Epithelial cell of proximal tubule (primary cell): ENCODE data around the gene ZDHHC22. TPM values are rescaled to one million over a fixed set of nuclear protein-coding genes. Genes with fewer than 3 reads are reported as not detected.
A peak's percentile ranks its signal among the peaks of the same experiment; 100 is the strongest.

Experiments
- DNase-seq: peaks from one replicate; pipeline ENCODE4 v3.0.0-alpha.2; 2011; ENCODE audit warnings: low read depth
- H3K4me3 ChIP-seq: 2 replicates; pipeline ENCODE4 v1.5.1; 2011; ENCODE audit warnings: low read depth, mild to moderate bottlenecking, low read length
- total RNA-seq: library from RNA; depleted of rRNA; stranded (reverse); fragments of >200 nt; gene quantifications from 2 replicates; pipeline ENCODE4 v1.2.3, GENCODE V29; 2015
- TF ChIP-seq, protein P1 (sequence below): conservative IDR thresholded peaks from 2 replicates; pipeline ENCODE4 v1.5.1; 2012; ENCODE audit warnings: low read depth, mild to moderate bottlenecking, low read length

ZDHHC22 gene
- total RNA-seq, 1 donor from 2014 or later, result not detected

DNA sequence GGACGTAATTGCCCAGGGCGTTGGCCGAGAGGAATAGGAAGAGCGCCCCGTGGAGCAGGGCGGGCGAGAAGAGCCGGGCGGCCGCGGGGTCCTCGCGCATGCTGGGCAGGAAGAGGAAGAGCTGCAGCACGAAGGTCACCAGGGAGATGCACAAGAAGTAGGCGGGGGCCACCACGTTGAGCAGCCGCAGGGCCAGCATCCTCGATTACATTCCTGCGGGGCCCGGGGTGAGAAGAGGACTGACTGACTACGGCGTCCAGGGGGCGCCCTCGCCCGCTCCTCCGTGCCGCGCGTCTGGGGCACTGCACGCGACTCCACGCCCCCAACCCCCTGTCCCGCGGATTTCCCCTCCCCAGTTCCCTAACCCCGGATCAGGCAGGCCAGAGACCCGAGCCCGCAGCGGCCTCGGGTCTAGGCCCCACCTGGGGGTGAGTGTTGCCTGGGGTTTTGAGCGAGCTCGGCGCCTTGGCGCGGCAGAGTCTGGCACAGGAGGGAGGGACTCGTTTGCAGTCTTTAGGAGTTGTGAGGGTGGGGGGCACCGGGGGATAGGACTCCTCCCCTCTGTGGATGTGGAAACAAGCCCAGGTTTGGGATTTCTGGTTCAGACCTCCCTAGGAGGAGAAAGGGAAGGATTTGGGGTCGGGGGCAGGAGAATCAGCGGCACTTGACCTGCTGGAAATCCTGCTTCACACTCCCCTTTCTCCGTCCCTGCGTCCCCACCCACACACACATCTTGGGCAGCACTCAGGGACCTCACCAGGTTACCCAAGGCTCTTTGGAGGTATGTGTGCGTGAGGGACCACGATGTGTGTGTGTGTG is 1.8 kb downstream of the ZDHHC22 start:
- H3K4me3 ChIP-seq, result no peak overlapping the region
- DNase-seq, result no peak
- TF ChIP-seq, protein P1, sequence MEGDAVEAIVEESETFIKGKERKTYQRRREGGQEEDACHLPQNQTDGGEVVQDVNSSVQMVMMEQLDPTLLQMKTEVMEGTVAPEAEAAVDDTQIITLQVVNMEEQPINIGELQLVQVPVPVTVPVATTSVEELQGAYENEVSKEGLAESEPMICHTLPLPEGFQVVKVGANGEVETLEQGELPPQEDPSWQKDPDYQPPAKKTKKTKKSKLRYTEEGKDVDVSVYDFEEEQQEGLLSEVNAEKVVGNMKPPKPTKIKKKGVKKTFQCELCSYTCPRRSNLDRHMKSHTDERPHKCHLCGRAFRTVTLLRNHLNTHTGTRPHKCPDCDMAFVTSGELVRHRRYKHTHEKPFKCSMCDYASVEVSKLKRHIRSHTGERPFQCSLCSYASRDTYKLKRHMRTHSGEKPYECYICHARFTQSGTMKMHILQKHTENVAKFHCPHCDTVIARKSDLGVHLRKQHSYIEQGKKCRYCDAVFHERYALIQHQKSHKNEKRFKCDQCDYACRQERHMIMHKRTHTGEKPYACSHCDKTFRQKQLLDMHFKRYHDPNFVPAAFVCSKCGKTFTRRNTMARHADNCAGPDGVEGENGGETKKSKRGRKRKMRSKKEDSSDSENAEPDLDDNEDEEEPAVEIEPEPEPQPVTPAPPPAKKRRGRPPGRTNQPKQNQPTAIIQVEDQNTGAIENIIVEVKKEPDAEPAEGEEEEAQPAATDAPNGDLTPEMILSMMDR, result peak; percentile 53

DNA sequence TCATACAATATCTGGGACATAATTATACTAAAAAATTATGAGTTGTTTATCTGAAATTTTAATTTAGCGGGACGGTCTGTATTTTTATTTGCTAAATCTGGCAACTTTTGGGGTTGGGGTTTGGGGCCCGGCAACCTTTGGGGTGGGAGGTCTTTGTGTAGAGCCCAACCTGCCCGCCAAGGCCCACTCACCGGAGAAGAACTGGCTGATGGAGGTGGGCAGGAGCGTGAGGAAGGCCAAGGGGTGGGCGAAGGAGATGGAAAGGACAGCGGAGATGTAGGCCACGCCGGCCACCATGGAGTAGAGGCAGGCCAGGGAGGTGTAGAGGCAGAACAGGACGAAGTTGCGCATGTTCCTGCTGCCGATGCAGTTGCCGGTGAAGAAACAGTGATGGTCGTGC is 2.6 kb downstream of the ZDHHC22 start:
- TF ChIP-seq, protein P1, result no peak
- DNase-seq, result no peak
- H3K4me3 ChIP-seq, result no peak overlapping the region

DNA sequence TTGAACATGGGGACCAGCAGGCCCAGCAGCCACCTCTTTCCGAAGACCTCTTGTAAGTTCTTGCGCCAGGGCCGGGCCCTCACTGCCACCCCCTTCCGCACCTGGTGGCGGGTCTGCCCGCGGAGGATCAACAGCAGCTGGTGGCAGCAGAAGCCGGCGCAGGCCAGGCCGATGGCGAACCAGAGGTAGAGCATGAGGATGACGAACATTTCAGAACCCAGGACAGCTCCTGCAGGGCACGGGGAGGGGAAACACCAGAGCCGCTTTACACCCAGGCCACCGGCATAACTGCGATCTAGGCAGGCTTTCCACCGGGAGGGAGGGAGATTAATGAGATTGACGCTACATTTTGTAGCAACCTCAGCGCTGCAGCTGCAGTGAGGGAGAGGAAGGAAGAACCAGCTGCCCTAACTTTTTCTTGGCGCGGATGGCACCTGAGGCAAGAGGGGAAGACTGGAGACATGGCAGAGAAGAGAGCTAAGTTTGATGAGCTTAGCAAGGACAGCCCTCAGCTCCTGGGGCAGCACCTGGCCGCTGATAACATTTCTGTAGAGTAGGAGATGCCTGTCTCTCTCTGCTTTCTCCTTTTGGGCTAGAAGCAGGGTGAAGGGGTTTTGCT is 7.8 kb downstream of the ZDHHC22 start:
- H3K4me3 ChIP-seq, result no peak overlapping the region
- TF ChIP-seq, protein P1, result no peak
- no peak for DNase-seq

DNA sequence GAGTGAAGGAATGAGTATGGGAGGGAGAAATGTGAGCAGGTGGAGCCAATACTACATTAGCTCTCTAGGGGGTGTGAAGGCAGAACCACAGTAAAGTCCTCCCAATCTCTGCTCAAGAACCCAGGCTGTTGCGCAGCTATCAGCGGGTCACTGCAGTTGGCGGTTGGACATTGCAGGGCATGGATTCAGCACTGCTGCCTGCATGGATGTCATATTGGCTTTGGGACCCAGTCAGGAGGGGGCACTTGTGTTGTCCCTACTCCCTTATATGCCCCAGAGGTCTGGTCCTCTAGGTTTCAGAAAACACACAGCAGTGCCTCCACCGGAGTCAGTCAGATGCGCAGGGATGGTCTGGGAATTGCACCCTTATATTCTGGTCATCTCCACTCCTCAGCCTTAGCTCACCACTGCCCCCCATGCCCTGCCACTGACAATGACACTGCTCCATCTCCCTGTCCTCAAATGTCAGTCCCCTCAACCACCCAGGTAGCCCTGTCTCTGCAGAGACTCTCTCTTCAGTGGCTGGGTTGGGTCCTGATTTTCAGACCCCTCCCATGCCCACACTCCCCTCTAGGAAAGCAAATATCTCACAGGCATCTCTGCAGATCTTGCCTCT is 9.6 kb downstream of the ZDHHC22 start:
- TF ChIP-seq, protein P1, result no peak
- no peak overlapping the region for H3K4me3 ChIP-seq
- no peak for DNase-seq

DNA sequence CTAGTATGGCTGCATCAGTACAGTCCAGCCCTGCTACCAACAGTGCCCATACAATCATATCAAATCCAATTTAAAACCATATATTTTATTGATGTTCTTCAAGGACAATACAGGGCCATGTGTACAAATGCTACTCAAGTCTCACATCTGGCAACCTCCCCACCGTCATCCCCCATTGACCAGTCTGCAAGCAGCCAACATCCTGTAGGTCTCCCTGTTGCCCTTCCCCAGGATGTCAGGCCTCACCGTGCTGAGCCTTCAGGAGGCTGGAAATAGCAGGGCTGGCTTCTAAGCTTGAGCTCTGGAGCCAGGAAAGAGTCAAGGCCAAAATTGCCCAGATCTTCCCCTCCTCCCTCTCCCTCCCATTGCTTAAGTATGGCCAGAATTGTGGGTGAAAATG is 10.4 kb downstream of the ZDHHC22 start:
- no peak for DNase-seq
- H3K4me3 ChIP-seq, result no peak overlapping the region
- TF ChIP-seq, protein P1, result no peak

DNA sequence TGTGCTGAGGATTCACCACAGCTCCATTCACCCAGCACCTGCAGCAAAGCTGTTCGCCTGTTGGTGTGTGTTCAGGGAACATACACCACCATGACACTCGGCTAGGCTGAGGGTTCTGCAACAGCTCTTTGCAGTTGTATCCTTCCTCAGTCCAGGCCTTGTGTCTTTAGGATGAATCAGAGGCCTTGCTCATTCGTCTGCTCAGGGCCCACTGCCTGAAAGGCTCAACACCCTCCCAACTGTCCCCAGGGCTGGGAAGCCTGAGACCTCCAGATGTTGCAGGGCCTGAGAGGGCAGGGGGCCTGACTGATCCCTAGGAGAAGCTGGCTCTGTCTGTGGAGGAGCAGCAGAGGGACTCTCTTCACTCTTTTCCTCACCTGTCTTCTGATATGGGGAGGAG is 11.2 kb downstream of the ZDHHC22 start:
- no peak for DNase-seq
- no peak overlapping the region for H3K4me3 ChIP-seq

More for the DNA sequence above, 11.2 kb downstream of the ZDHHC22 start:
- TF ChIP-seq, protein P1, result no peak
